Activated naive CD8-positive, alpha-beta T cell (primary cell): ENCODE data around the gene SETD1B.
"Not testable (repeated sequence)": the region's sequence is repeated elsewhere in the genome, so short reads cannot be mapped to it uniquely, and the experiment has no call there.

Experiments
- H3K27ac Mint-ChIP-seq: one replicate; pipeline ENCODE4 v1.8.0; 2021; ENCODE audit warnings: mixed read lengths
- H3K27me3 Mint-ChIP-seq: one replicate; pipeline ENCODE4 v1.8.0; 2021; ENCODE audit warnings: mixed read lengths
- H3K36me3 Mint-ChIP-seq: one replicate; pipeline ENCODE4 v1.8.0; 2021; ENCODE audit warnings: mixed read lengths
- H3K4me1 Mint-ChIP-seq: one replicate; pipeline ENCODE4 v1.8.0; 2021; ENCODE audit warnings: low read depth, mixed read lengths
- H3K4me3 Mint-ChIP-seq: one replicate; pipeline ENCODE4 v1.8.0; 2021; ENCODE audit warnings: mild to moderate bottlenecking, mixed read lengths
- H3K9me3 Mint-ChIP-seq: one replicate; pipeline ENCODE4 v1.8.0; 2021; ENCODE audit warnings: low read depth, mixed read lengths

The SETD1B gene

DNA sequence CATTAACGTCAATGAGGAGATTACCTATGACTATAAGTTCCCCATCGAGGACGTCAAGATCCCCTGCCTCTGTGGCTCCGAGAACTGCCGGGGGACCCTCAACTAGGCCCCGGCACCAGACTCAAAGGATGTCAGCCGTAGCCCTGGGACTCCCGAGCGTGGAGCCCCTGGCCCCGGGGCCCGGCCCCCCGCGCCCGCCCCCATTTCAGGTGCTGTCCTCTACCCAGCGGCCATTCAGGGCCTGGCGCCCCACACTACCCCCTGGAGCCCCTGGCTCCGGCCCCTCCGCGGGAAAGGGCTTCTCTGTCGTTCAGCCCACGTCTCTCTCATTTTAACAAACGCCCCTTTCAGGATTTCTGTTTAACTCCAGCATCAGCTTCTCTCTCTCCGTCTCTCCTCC lies 26.3 kb downstream of the SETD1B start:
- H3K4me1 Mint-ChIP-seq, result peaks cover 5% of the 10 kb centered on the region
- peaks cover 4% of the 10 kb centered on the region for H3K36me3 Mint-ChIP-seq
- H3K27ac Mint-ChIP-seq, result no peak overlapping the region
- no peaks in the 10 kb centered on the region for H3K9me3 Mint-ChIP-seq
- no peak overlapping the region for H3K4me3 Mint-ChIP-seq
- H3K27me3 Mint-ChIP-seq, result no peaks in the 10 kb centered on the region

DNA sequence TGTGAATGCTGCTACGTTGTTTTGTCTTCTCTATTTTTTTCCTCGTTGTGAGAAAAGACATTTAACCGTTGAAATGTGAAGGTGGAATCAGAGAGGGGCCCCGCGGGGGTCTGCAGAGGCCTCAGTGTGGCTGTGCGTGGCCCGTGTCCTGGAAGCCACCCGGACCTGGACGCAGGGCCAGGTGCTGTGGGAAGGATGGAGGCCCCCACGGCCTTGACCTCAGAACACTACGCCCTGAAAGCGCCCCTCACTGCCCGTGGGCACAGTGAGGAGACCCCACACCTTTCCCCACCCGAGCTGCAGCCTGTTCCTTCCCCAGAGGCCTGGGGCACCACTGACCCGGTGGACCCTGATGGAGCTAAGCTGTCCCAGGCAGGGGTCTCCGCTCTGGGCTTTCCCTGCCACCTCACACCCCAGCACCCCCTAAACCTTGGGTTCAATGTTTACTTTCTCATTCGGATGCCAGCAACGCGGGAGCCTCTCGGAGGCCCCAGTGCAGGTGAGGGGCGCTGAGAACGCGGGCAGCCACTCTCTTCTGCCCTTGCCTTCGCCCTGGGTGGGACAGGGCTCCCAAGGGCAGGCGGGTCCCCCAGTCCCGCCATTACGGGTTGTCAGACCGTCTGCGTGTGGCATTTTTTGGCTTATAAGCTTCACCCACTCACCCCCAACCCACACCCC lies 26.9 kb downstream of the SETD1B start:
- Mint-ChIP-seq H3K27me3 (no peaks in the 10 kb centered on the region), H3K9me3 (no peaks in the 10 kb centered on the region), H3K36me3 (peaks cover 4% of the 10 kb centered on the region), H3K4me1 (peaks cover 5% of the 10 kb centered on the region), H3K4me3 (no peak overlapping the region), H3K27ac (no peak overlapping the region)

DNA sequence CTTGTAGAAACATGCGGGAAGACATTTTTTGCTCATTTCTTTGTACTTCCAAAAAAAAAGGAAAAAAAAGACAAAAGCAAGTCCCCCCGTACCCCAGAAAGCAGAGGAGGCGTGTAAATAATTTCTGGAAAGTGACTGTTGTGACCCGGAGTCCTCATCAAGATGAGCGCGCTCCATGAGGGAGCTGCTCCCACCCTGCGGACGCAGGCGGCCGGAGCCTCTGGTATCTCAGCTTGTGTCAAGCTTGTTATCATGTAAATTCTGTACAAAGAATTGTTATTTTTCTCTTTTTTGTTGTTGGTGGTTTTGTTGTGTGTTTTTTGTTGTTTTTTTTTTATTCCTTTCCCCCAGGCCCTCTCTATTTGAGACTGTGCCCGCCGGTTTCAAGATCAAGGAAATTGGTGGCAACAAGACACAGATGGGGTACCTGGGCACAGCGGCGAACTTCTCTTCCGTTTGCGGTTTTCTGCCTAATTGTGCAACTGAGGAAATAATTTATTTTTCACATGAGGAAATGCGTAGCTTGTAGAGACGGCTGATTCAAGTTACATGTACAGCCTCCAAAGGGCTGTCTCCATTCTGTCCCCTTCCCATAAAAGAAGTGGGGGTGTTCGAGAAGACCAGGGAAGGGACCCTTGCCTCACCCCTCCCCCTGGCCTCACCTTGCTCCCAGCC lies 27.9 kb downstream of the SETD1B start:
- Mint-ChIP-seq H3K9me3 (no peaks in the 10 kb centered on the region), H3K27me3 (no peaks in the 10 kb centered on the region), H3K4me3 (no peak overlapping the region), H3K36me3 (peaks cover 4% of the 10 kb centered on the region), H3K4me1 (peaks cover 6% of the 10 kb centered on the region), H3K27ac (peak overlapping the region; percentile 81)

DNA sequence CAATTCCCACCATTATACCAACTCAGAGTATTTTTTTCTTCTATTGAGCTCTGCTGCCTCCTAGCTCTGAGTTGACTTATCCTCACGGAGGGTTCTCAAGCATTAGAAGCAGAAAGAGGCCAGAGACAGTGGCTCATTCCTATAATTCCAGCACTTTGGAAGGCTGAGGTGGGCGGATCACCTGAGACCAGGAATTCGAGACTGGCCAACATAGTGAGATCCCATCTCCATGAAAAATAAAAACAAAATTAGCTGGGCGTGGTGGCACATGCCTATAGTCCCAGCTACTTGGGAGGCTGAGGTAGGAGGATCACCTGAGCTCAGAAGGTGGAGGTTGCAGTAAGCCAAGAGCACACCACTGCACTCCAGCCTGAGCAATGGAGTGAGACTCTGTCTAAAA lies 33.9 kb downstream of the SETD1B start:
- Mint-ChIP-seq H3K27ac (no peak overlapping the region), H3K36me3 (no peaks in the 10 kb centered on the region), H3K4me1 (peaks cover 16% of the 10 kb centered on the region), H3K9me3 (no peaks in the 10 kb centered on the region), H3K4me3 (no peak overlapping the region), H3K27me3 (no peaks in the 10 kb centered on the region)

DNA sequence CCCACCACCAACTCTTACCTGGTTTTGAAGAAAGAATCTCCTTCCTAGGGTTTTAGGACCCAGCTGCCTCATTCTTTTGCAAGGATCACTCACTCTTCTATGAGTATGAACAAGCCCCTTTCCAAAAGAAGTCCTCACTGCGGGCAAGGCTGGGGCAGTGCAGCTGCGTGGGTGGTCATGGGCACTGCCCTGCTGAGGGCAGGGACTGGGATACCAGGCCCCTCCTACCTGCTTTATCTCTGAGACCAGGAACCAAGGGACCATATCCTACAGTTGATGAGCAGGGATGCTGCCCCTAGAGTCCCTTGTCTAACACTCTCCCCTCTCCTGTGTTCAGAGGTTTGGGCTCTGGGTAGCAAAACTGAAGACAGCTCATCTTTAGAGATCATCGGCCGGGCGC lies 34.3 kb downstream of the SETD1B start:
- no peak overlapping the region for H3K4me3 Mint-ChIP-seq
- H3K9me3 Mint-ChIP-seq, result no peaks in the 10 kb centered on the region
- no peaks in the 10 kb centered on the region for H3K27me3 Mint-ChIP-seq
- peaks cover 16% of the 10 kb centered on the region for H3K4me1 Mint-ChIP-seq
- H3K27ac Mint-ChIP-seq, result no peak overlapping the region
- no peaks in the 10 kb centered on the region for H3K36me3 Mint-ChIP-seq

DNA sequence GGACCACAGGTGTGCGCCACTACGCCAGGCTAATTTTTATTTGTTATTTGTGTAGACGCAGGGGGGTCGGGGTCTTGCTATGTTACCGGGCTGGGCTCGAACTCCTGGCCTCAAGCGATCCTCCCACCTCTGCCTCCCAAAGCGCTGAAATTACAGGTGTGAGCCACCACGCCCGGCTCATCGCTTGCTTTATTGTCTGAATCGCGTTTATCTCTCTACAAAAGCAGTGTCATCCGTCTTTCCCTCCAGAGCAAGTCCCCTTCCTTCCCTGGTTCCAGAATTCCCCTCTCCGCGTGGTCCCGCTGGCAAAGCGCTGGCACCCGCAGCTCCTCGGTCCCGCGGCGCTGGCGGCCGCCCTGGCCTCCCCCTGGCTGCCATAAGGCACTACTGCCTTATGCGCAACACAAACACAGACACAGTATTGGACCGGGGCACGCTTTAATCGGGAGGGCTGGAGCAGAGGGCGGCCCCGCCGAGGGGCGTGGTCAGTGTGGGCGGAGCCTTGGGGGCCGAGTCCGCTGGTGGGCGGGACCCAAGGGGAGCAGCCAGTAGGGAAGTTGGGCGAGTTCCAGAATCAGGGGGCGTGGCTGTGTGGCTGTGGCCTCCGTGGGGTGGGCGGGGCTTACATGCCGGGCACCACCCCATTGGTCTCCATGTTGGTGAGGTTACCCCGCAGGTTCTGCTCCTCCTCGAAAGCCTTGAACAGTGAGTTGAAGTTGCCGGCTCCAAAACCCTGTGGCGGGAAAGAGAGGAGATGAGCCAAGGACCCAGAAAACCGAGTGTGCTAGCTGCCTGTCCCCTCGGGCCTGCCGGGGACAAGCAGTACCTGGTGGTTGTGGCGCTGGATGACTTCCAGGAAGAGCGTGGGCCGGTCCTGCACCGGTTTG lies 35.5 kb downstream of the SETD1B start:
- Mint-ChIP-seq H3K27me3 (no peaks in the 10 kb centered on the region), H3K9me3 (no peaks in the 10 kb centered on the region), H3K4me3 (peak overlapping the region; percentile 96), H3K36me3 (no peaks in the 10 kb centered on the region), H3K4me1 (peaks cover 13% of the 10 kb centered on the region), H3K27ac (peak overlapping the region; percentile 95)

DNA sequence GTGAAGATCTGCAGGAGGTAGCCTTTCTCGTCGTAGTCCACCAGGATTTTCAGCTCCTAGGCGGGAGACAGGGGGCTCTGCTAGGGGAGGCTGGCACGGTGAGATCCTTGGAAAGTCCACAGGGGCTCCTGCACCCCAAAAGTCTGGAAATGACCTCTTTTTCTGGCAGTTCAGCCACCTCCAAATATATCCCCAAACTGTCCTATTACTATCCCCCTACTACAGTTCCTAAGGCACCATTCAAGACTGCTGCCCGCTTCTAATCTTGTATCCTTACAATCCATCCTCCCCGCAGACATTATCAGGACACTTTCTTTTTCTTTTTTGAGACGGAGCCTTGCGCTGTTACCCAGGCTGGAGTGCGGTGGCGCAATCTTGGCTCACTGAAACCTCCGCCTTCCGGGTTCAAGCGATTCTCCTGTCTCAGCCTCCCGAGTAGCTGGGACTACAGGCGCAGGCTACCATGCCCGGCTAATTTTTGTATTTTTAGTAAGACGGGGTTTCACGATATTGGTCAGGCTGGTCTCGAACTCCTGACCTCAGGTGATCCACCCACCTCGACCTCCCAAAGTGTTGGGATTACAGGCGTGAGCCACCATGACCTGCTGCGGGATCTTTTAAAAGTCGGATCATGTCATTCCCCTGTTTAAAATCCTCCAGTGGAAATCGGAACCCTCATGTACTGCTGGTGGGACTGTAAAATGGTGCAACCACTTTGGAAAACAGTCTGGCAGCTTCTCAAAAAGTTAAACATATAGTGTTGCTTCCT lies 36.4 kb downstream of the SETD1B start:
- Mint-ChIP-seq H3K36me3 (no peaks in the 10 kb centered on the region), H3K27me3 (no peaks in the 10 kb centered on the region), H3K27ac (peak overlapping the region; percentile 95), H3K9me3 (no peaks in the 10 kb centered on the region), H3K4me1 (peaks cover 13% of the 10 kb centered on the region), H3K4me3 (peak overlapping the region; percentile 96)

DNA sequence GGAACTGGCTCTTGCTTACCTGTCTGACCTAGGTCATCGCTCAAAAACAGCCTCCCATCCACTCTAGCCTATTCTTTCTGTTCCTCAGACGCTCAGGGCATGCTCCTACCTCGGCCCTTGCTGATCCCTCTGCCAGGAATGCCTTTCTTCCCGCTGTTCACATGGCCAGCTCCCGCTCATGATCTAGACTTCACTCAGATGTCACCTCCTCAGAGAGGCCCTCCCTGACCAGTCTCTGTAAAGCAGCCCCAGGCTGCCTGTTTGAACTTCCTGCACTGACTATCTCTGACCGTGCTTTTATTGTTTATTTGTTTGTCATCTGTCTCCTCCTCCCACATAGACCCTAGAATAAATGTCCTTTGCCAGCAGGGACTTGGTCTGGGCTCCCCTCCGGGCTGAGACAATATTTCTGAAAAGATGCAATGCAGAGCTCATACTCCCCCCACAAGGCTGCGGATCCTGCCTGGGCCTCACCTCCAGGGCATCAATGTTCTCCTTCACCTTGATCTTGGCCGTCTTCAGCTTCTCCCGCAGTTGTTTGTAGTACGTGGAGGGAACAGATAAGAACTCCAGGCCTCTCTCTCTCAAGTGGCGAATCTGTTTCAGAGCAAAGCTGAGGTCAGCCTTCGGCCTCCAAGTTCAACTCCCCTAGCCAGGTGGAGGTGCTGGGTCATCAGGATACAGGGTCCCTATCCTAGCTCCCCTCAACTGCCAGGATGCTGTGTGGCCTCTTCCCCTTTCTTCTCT lies 39.6 kb downstream of the SETD1B start:
- no peak overlapping the region for H3K27ac Mint-ChIP-seq
- no peaks in the 10 kb centered on the region for H3K9me3 Mint-ChIP-seq
- peaks cover 12% of the 10 kb centered on the region for H3K4me1 Mint-ChIP-seq
- H3K36me3 Mint-ChIP-seq, result no peaks in the 10 kb centered on the region
- H3K27me3 Mint-ChIP-seq, result no peaks in the 10 kb centered on the region
- no peak overlapping the region for H3K4me3 Mint-ChIP-seq

DNA sequence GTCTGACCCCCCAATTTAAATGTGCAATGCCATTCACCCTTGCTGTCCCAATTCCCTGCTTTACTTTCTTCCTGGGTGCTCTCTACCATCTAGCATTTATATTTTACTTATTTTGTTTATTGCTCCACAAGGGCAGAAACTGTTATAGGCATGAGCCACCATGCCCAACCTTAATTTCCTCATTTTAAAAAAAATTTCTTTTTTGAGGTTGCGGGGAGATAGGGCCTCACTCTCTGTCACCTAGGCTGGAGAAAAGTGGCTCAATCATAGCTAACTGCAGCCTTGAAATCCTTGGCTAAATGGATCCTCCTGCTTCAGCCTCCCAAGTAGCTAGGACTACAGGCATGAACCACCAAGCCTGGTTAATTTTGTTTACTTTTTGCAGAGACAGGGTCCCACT lies 41.9 kb downstream of the SETD1B start:
- H3K4me1 Mint-ChIP-seq, result no peaks in the 10 kb centered on the region
- no peaks in the 10 kb centered on the region for H3K36me3 Mint-ChIP-seq
- no peak overlapping the region for H3K27ac Mint-ChIP-seq
- H3K27me3 Mint-ChIP-seq, result no peaks in the 10 kb centered on the region
- no peaks in the 10 kb centered on the region for H3K9me3 Mint-ChIP-seq
- H3K4me3 Mint-ChIP-seq, result no peak overlapping the region

DNA sequence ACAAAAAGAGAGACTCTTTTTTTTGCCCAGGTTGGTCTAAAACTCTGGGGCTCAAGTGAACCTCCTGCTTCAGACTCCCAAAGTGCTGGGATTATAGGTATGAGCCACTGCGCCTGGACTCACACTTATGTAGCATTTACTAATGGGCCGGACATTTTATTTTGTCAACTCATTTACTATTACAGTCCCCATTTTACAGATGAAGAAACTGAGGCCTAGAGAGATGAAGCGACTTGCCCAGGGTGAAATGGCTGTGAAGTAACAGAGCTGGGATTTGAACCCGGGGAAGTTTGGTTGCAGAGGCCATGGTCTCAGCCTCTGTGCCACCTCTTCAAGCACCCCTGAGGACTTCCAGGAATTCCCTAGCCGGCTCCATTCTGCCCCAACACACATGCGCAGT lies 45.4 kb downstream of the SETD1B start:
- Mint-ChIP-seq H3K4me1 (no peaks in the 10 kb centered on the region), H3K36me3 (no peaks in the 10 kb centered on the region), H3K9me3 (no peaks in the 10 kb centered on the region), H3K4me3 (no peak overlapping the region), H3K27ac (no peak overlapping the region), H3K27me3 (no peaks in the 10 kb centered on the region)

DNA sequence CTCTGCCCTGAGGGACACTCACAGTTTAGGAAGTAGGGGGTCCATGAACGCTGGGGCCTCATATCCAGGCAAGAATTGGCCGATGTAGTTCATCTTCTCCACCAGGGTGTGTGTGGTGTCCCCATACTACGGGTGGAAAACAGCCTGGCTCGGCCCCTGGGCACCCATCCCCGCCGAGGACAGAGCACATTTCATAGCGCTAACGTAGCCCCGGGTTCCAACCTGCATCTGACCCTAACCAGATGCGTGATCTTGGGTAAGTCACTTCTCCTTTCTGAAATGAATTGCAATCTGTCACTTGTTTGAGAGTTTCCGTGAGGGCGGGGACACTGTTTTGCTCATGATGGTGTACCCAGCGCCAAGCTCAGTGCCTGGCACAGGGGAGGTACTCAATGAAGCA lies 45.9 kb downstream of the SETD1B start:
- Mint-ChIP-seq H3K4me1 (no peaks in the 10 kb centered on the region), H3K27ac (no peak overlapping the region), H3K4me3 (no peak overlapping the region), H3K9me3 (no peaks in the 10 kb centered on the region), H3K36me3 (no peaks in the 10 kb centered on the region), H3K27me3 (no peaks in the 10 kb centered on the region)

DNA sequence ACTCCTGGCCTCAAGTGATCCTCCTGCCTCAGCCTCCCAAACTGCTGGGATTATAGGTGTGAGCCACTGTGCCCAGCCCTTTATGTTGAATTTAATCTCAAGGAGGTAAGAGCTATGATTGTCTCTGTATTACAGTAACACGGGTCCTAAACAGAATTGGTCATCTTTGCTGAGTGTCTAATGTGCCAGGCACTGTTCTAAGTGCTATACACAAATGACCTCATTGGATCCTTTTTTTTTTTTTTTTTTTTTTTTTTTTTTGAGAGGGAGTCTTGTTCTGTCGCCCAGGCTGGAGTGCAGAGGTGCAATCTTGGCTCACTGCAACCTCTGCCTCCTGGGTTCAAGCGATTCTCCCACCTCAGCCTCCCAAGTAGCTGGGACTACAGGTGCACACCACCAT lies 48.6 kb downstream of the SETD1B start:
- not testable (repeated sequence) for H3K27me3 Mint-ChIP-seq, H3K4me3 Mint-ChIP-seq, H3K9me3 Mint-ChIP-seq, H3K27ac Mint-ChIP-seq, H3K36me3 Mint-ChIP-seq, H3K4me1 Mint-ChIP-seq

DNA sequence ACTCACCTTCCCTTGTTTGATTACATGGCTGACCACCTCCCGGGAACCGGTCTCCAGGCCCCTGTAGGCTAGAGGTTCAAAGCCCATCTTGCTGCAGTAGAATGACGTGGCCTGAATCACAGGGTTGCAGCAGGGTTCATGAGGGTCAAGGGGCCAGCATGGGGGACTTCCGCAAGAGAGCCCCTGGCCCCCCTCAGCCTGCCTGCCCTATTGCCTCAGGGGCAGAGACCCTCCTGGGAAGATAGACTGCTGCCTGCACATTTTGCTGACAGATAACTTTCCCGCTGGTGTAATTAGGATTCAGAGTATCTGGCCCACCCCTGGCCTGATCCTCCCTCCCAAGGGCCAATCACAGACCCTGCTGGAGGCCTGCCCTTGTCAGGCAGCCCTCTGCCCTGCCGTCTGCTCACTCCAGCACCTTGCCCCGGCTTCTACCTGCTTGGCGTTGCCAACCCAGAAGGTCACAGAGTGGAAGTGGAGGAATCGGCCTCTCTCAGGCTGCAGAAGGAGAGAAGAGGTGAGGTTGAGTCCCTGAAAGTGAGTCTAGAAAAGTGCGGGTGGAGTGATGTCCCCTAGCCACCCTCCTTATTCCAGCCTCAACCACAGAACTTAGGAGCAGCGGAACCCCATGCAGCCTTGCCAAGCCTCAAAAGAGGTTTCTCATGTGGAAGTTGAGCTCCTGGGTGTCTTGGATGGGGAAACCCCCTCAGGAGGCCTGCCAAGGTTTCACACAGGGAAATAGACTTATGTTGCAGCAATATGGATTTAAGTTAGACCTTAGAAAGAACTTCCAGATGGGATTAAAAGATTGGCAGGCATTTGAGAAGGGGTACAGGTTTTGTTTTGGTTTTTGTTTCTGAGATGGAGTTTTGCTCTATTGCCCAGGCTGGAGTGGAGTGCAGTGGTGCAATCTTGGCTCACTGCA lies 53.8 kb downstream of the SETD1B start:
- Mint-ChIP-seq H3K27me3 (no peaks in the 10 kb centered on the region), H3K9me3 (no peaks in the 10 kb centered on the region), H3K36me3 (peaks cover 3% of the 10 kb centered on the region), H3K27ac (no peak overlapping the region), H3K4me1 (no peaks in the 10 kb centered on the region), H3K4me3 (no peak overlapping the region)
